IMR-90 (cell line): ENCODE results near the gene ACRBP.

ENCODE experiments used
- BHLHE40 ChIP-seq: fragments of 150-350 bp; IDR thresholded peaks from 2 replicates; pipeline ENCODE4 v1.6.1; 2016; ENCODE audit warnings: mild to moderate bottlenecking, low read depth, low read length
- CEBPB ChIP-seq: IDR thresholded peaks from 2 replicates; pipeline ENCODE4 v1.6.1; 2012; ENCODE audit warnings: low read depth, low read length, improper control_type of control experiment
- CHD1 ChIP-seq: IDR thresholded peaks from 2 replicates; pipeline ENCODE4 v1.6.1; 2012; ENCODE audit warnings: low read depth, low read length, improper control_type of control experiment
- ELK1 ChIP-seq: fragments of 150-350 bp; IDR thresholded peaks from 2 replicates; pipeline ENCODE4 v1.6.1; 2016; ENCODE audit warnings: low read depth, mild to moderate bottlenecking, low read length, moderate library complexity, borderline replicate concordance
- MAFK ChIP-seq: IDR thresholded peaks from 2 replicates; pipeline ENCODE4 v1.6.1; 2012; ENCODE audit warnings: low read depth, low read length, improper control_type of control experiment
- MXI1 ChIP-seq: IDR thresholded peaks from 2 replicates; pipeline ENCODE4 v1.6.1; 2012; ENCODE audit warnings: low read depth, mild to moderate bottlenecking, low read length, moderate library complexity, borderline replicate concordance
- NFE2L2 ChIP-seq: fragments of 150-350 bp; IDR thresholded peaks from 2 replicates; pipeline ENCODE4 v1.6.1; 2016; ENCODE audit warnings: low read depth, mild to moderate bottlenecking, low read length
- POLR2A ChIP-seq: IDR thresholded peaks from 2 replicates; pipeline ENCODE4 v1.6.1; 2012; ENCODE audit warnings: mild to moderate bottlenecking, low read depth, low read length
- RCOR1 ChIP-seq: IDR thresholded peaks from 2 replicates; pipeline ENCODE4 v1.6.1; 2012; ENCODE audit warnings: mild to moderate bottlenecking, low read length, improper control_type of control experiment; ENCODE audit not compliant: insufficient replicate concordance
- RFX5 ChIP-seq: IDR thresholded peaks from 2 replicates; pipeline ENCODE4 v1.8.0; 2012; ENCODE audit warnings: low read depth, mild to moderate bottlenecking, low read length, moderate library complexity
- SMC3 ChIP-seq: fragments of 150-350 bp; IDR thresholded peaks from 2 replicates; pipeline ENCODE4 v1.6.1; 2016; ENCODE audit warnings: low read depth, mild to moderate bottlenecking, antibody characterized with exemption, low read length, moderate library complexity
- USF2 ChIP-seq: fragments of 150-350 bp; IDR thresholded peaks from 2 replicates; pipeline ENCODE4 v1.6.1; 2017; ENCODE audit warnings: mild to moderate bottlenecking, antibody characterized with exemption, low read length, low read depth
- TF ChIP-seq, protein P1 (sequence below): conservative IDR thresholded peaks from 2 replicates; pipeline ENCODE4 v1.5.1; 2012; ENCODE audit warnings: mild to moderate bottlenecking, low read depth, low read length, improper control_type of control experiment

DNA sequence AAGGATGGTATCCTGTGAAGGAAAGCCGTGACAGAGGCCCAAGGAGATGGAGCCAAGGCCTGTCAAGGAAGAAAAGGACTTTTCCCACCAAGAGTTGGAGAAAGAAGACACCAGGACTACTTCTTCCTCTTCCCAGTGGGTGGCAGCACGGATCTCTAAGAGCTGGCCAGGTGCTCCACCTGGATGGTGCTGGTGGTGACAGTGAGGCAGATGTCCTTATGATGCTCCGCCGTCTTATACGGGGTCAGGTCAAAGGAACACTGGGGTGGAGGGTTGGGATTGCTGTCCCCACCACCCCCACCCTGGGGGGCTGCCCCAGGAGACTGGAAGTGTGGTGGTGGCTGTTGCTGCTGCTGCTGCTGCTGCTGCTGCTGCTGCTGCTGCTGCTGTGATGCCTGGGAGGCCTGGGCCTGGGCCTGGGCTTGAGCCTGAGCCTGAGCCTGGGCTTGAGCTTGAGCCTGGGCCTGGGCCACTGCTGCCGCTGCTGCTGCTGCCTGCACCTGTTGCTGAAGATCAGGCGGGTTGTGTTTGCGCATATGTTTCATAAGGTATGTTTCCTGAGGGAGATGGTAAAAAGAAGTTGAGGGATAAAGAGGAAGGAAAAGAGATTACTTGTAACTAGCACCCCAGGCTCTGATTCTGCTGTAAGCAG, 20.5 kb upstream of the ACRBP start:
- TF ChIP-seq RCOR1 (no peak), CHD1 (no peak), POLR2A (no peak), RFX5 (no peak), MXI1 (no peak), SMC3 (no peak), ELK1 (no peak), BHLHE40 (no peak), CEBPB (no peak), NFE2L2 (no peak), USF2 (no peak), MAFK (no peak)
- TF ChIP-seq, protein P1, sequence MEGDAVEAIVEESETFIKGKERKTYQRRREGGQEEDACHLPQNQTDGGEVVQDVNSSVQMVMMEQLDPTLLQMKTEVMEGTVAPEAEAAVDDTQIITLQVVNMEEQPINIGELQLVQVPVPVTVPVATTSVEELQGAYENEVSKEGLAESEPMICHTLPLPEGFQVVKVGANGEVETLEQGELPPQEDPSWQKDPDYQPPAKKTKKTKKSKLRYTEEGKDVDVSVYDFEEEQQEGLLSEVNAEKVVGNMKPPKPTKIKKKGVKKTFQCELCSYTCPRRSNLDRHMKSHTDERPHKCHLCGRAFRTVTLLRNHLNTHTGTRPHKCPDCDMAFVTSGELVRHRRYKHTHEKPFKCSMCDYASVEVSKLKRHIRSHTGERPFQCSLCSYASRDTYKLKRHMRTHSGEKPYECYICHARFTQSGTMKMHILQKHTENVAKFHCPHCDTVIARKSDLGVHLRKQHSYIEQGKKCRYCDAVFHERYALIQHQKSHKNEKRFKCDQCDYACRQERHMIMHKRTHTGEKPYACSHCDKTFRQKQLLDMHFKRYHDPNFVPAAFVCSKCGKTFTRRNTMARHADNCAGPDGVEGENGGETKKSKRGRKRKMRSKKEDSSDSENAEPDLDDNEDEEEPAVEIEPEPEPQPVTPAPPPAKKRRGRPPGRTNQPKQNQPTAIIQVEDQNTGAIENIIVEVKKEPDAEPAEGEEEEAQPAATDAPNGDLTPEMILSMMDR: no peak
